Neutrophil (primary cell): ENCODE data around the gene TEKT3.

Experiments used
- H3K27ac ChIP-seq: fragments of 200-600 bp; sonication (generic); 2 replicates; pipeline ENCODE4 v1.5.1; 2016; ENCODE audit warnings: mild to moderate bottlenecking, moderate library complexity
- H3K27me3 ChIP-seq: fragments of 200-600 bp; sonication (generic); 2 replicates; pipeline ENCODE4 v1.6.0; 2016; ENCODE audit warnings: mild to moderate bottlenecking
- H3K36me3 ChIP-seq: fragments of 200-600 bp; sonication (generic); 2 replicates; pipeline ENCODE4 v1.5.1; 2017
- H3K4me1 ChIP-seq, 2 experiments: fragments of 200-600 bp in 1 of 2; sonication (generic) in 1 of 2; 1 replicate in 1 of 2; 2 replicates in 1 of 2; pipeline versions ENCODE4 v1.5.1 to v1.6.1; 2013 to 2016; ENCODE audit warnings: low read depth in 1 of 2, low read length in 1 of 2, mild to moderate bottlenecking in 1 of 2, moderate library complexity in 1 of 2; ENCODE audit not compliant: control insufficient read depth in 1 of 2, insufficient read depth in 1 of 2
- H3K4me3 ChIP-seq, 2 experiments: fragments of 200-600 bp in 1 of 2; sonication (generic) in 1 of 2; 1 replicate in 1 of 2; 2 replicates in 1 of 2; pipeline ENCODE4 v1.5.1; 2013 to 2016; ENCODE audit warnings: low read depth in 1 of 2, low read length in 1 of 2, mild to moderate bottlenecking in 1 of 2, moderate library complexity in 1 of 2
- H3K9me3 ChIP-seq: fragments of 200-600 bp; sonication (generic); 2 replicates; pipeline ENCODE4 v1.5.1; 2016
- CTCF ChIP-seq: fragments of 200-600 bp; sonication (generic); IDR thresholded peaks from 2 replicates; pipeline ENCODE4 v1.5.1; 2016; ENCODE audit warnings: antibody characterized with exemption

TEKT3 gene

GRCh38 chr17:15350777-15351477 lies 9.5 kb upstream of the TEKT3 start:
- Histone ChIP-seq H3K9me3 (no peaks in the 10 kb centered on the region), H3K27ac (no peak overlapping the region), H3K4me3 (no peak overlapping the region), H3K4me1 (no peaks in the 10 kb centered on the region), H3K27me3 (peaks cover 55% of the 10 kb centered on the region), H3K36me3 (no peaks in the 10 kb centered on the region)
- no peak for TF ChIP-seq CTCF

- peaks cover 73% of the 10 kb centered on the region for H3K27me3 ChIP-seq
- no peak overlapping the region for H3K27ac ChIP-seq
- no peaks in the 10 kb centered on the region for H3K9me3 ChIP-seq
- H3K4me1 ChIP-seq = no peaks in the 10 kb centered on the region
- no peaks in the 10 kb centered on the region for H3K36me3 ChIP-seq
- no peak overlapping the region for H3K4me3 ChIP-seq
- no peak for TF ChIP-seq CTCF
Measured at GRCh38 chr17:15349119-15349518, 7.7 kb upstream of the TEKT3 start.

GRCh38 chr17:15348021-15348420 lies 6.6 kb upstream of the TEKT3 start:
- Histone ChIP-seq H3K4me3 (no peak overlapping the region), H3K36me3 (no peaks in the 10 kb centered on the region), H3K4me1 (no peaks in the 10 kb centered on the region), H3K9me3 (no peaks in the 10 kb centered on the region), H3K27ac (no peak overlapping the region), H3K27me3 (peaks cover 84% of the 10 kb centered on the region)
- TF ChIP-seq CTCF = no peak

- H3K36me3 ChIP-seq = no peaks in the 10 kb centered on the region
- no peaks in the 10 kb centered on the region for H3K9me3 ChIP-seq
- H3K27ac ChIP-seq = no peak overlapping the region
- H3K4me3 ChIP-seq = no peak overlapping the region
- H3K4me1 ChIP-seq = no peaks in the 10 kb centered on the region
- H3K27me3 ChIP-seq = peaks cover 95% of the 10 kb centered on the region
- TF ChIP-seq CTCF = no peak
Measured at GRCh38 chr17:15346066-15346595, 4.7 kb upstream of the TEKT3 start.

GRCh38 chr17:15343749-15344148 lies 2.4 kb upstream of the TEKT3 start:
- H3K36me3 ChIP-seq = no peaks in the 10 kb centered on the region
- no peaks in the 10 kb centered on the region for H3K4me1 ChIP-seq
- no peak overlapping the region for H3K4me3 ChIP-seq
- H3K27me3 ChIP-seq = peaks cover 100% of the 10 kb centered on the region
- H3K27ac ChIP-seq = no peak overlapping the region
- TF ChIP-seq CTCF = no peak
- H3K9me3 ChIP-seq = no peaks in the 10 kb centered on the region
